Activated naive CD8-positive, alpha-beta T cell treated with anti-CD3 and anti-CD28 coated beads, Interleukin-2, amount 10 ng/mL, durations not matched to agents 7 days and 5 days (primary cell): Measurements from ENCODE around the gene SFRP2. TPM values are rescaled to one million over a fixed set of nuclear protein-coding genes. Genes with fewer than 3 reads are reported as not detected.

ENCODE experiments used
- ATAC-seq: fragments of 150-1000 bp; cut with Tn5 transposase; one replicate; pipeline ENCODE4 v1.10.0; 2021; ENCODE audit warnings: low read depth, moderate library complexity
- POLR2A ChIA-PET: fragments of 350-600 bp; sonication (Branson Sonifier 250); formaldehyde crosslinking; loops from one replicate; lab custom pipeline; 2021; ENCODE audit warnings: antibody characterized with exemption; lab: Charles Lee
- DNase-seq: peaks from one replicate; pipeline ENCODE4 v3.0.0; 2021
- H3K27ac Mint-ChIP-seq: one replicate; pipeline ENCODE4 v1.8.0; 2022; ENCODE audit warnings: mild to moderate bottlenecking, mixed read lengths
- H3K27me3 Mint-ChIP-seq: one replicate; pipeline ENCODE4 v1.8.0; 2022; ENCODE audit warnings: mild to moderate bottlenecking, moderate library complexity, mixed read lengths
- H3K36me3 Mint-ChIP-seq: one replicate; pipeline ENCODE4 v1.8.0; 2021; ENCODE audit warnings: mild to moderate bottlenecking, mixed read lengths
- H3K4me1 Mint-ChIP-seq: one replicate; pipeline ENCODE4 v1.8.0; 2021; ENCODE audit warnings: mixed read lengths
- H3K4me3 Mint-ChIP-seq: one replicate; pipeline ENCODE4 v1.8.0; 2022; ENCODE audit warnings: mild to moderate bottlenecking, moderate library complexity, mixed read lengths
- H3K9me3 Mint-ChIP-seq: one replicate; pipeline ENCODE4 v1.8.0; 2021; ENCODE audit warnings: mixed read lengths
- total RNA-seq, 2 experiments: library from RNA; stranded (reverse); gene quantifications; one replicate each; pipeline ENCODE4 v1.2.3, GENCODE V29; 2021

SFRP2 gene
- total RNA-seq, 2 experiments from 2014 or later, result not detected

GRCh38 chr4:153750197-153750817 is 38.6 kb downstream of the SFRP2 start:
- Mint-ChIP-seq H3K36me3 (no peaks in the 10 kb centered on the region), H3K4me3 (no peak overlapping the region), H3K27ac (no peak overlapping the region), H3K4me1 (no peaks in the 10 kb centered on the region), H3K27me3 (peaks cover 1% of the 10 kb centered on the region), H3K9me3 (no peaks in the 10 kb centered on the region)
- ATAC-seq, result peak; percentile 83
- DNase-seq, result peak; percentile 43
- POLR2A ChIA-PET, result no interaction called here

GRCh38 chr4:153748378-153748777 is 40.5 kb downstream of the SFRP2 start:
- POLR2A ChIA-PET, result no interaction called here
- no peaks in the 10 kb centered on the region for H3K27me3 Mint-ChIP-seq
- H3K4me3 Mint-ChIP-seq, result no peak overlapping the region
- H3K4me1 Mint-ChIP-seq, result no peaks in the 10 kb centered on the region
- H3K9me3 Mint-ChIP-seq, result no peaks in the 10 kb centered on the region
- H3K27ac Mint-ChIP-seq, result no peak overlapping the region
- ATAC-seq (no peak), DNase-seq (no peak)
- no peaks in the 10 kb centered on the region for H3K36me3 Mint-ChIP-seq

GRCh38 chr4:153747406-153747955 is 41.4 kb downstream of the SFRP2 start:
- Mint-ChIP-seq H3K9me3 (no peaks in the 10 kb centered on the region), H3K4me3 (no peak overlapping the region), H3K27me3 (no peaks in the 10 kb centered on the region), H3K27ac (no peak overlapping the region), H3K4me1 (no peaks in the 10 kb centered on the region), H3K36me3 (no peaks in the 10 kb centered on the region)
- ATAC-seq, result no peak
- no peak for DNase-seq
- POLR2A ChIA-PET, result no interaction called here

GRCh38 chr4:153745651-153746050 is 43.2 kb downstream of the SFRP2 start:
- Mint-ChIP-seq H3K27ac (no peak overlapping the region), H3K27me3 (peaks cover 2% of the 10 kb centered on the region), H3K36me3 (no peaks in the 10 kb centered on the region), H3K4me1 (no peaks in the 10 kb centered on the region), H3K4me3 (no peak overlapping the region), H3K9me3 (peaks cover 2% of the 10 kb centered on the region)
- DNase-seq, result no peak
- ATAC-seq, result no peak
- POLR2A ChIA-PET, result no interaction called here

- no peak overlapping the region for H3K27ac Mint-ChIP-seq
- POLR2A ChIA-PET, result no interaction called here
- H3K4me3 Mint-ChIP-seq, result no peak overlapping the region
- H3K36me3 Mint-ChIP-seq, result no peaks in the 10 kb centered on the region
- peaks cover 4% of the 10 kb centered on the region for H3K9me3 Mint-ChIP-seq
- peaks cover 10% of the 10 kb centered on the region for H3K27me3 Mint-ChIP-seq
- no peak for DNase-seq
- ATAC-seq, result no peak
- no peaks in the 10 kb centered on the region for H3K4me1 Mint-ChIP-seq
Observed at GRCh38 chr4:153741541-153741940, 47.3 kb downstream of the SFRP2 start.

- ATAC-seq (no peak), DNase-seq (no peak)
- peaks cover 4% of the 10 kb centered on the region for H3K9me3 Mint-ChIP-seq
- peaks cover 5% of the 10 kb centered on the region for H3K4me1 Mint-ChIP-seq
- H3K27ac Mint-ChIP-seq, result no peak overlapping the region
- POLR2A ChIA-PET, result no interaction called here
- H3K27me3 Mint-ChIP-seq, result peaks cover 19% of the 10 kb centered on the region
- no peaks in the 10 kb centered on the region for H3K36me3 Mint-ChIP-seq
- H3K4me3 Mint-ChIP-seq, result no peak overlapping the region
Observed at GRCh38 chr4:153735906-153736461, 52.9 kb downstream of the SFRP2 start.

- no peak overlapping the region for H3K27ac Mint-ChIP-seq
- POLR2A ChIA-PET, result interaction anchor here (0.6 kb wide), 1 partner anchor 955 kb away, joined by 4 read pairs; no protein-coding TSS in a partner anchor
Observed at GRCh38 chr4:153733751-153734448, 55.0 kb downstream of the SFRP2 start.

GRCh38 chr4:153731239-153731638 is 57.6 kb downstream of the SFRP2 start:
- POLR2A ChIA-PET, result no interaction called here
- peaks cover 14% of the 10 kb centered on the region for H3K27me3 Mint-ChIP-seq
- ATAC-seq, result no peak
- H3K36me3 Mint-ChIP-seq, result no peaks in the 10 kb centered on the region
- H3K4me3 Mint-ChIP-seq, result no peak overlapping the region
- DNase-seq, result no peak
- peaks cover 6% of the 10 kb centered on the region for H3K4me1 Mint-ChIP-seq
- no peaks in the 10 kb centered on the region for H3K9me3 Mint-ChIP-seq
- no peak overlapping the region for H3K27ac Mint-ChIP-seq

More at GRCh38 chr4:153733751-153734448, 55.0 kb downstream of the SFRP2 start:
- Mint-ChIP-seq H3K9me3 (no peaks in the 10 kb centered on the region), H3K36me3 (no peaks in the 10 kb centered on the region), H3K27me3 (peaks cover 14% of the 10 kb centered on the region), H3K4me3 (no peak overlapping the region), H3K4me1 (peaks cover 5% of the 10 kb centered on the region)
- DNase-seq (no peak), ATAC-seq (no peak)

Other genes starting within 250 kb of the SFRP2 start
- gene TLR2, start 104.8 kb downstream of the SFRP2 start, total RNA-seq, result 1 to 10 TPM in 1 of 2 experiments, under 1 TPM in 1; 0.89 to 1.9 TPM
- gene RNF175, start 29.1 kb downstream of the SFRP2 start, total RNA-seq, result not detected